Measurements from ENCODE around the gene NAV2. TPM values are rescaled to one million over a fixed set of nuclear protein-coding genes. Genes with fewer than 3 reads are reported as not detected.

Gene NAV2
- polyA plus RNA-seq, 3 donors: not detected

DNA sequence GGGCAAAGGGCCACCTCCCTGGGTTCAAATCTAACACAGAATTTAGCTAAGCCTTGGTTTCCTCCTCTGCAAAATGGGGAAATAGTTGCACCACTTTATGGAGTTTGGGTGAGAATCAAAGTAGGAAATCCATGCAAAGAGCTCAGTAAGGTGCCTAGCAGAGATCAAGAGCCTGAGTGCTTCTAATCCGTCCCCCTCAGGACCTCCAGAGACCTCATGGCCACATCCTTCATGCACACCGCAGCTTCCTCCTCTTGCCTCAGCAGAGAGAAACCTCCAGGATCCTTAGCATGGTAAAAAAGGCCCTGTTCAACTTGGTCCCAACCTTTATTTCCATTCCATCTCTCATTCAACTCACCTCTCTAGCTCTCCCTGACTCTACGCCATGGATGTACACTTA is 37.8 kb upstream of the NAV2 start:
- Histone ChIP-seq H3K9ac (ENCODE audit: insufficient read depth, low read length, poor library complexity, severe bottlenecking) (no peak overlapping the region), H3K27me3 (ENCODE audit: control insufficient read depth in 2 of 2, insufficient read depth in 2 of 2, low read length in 2 of 2) (no peaks in the 10 kb centered on the region), H3K4me1 (ENCODE audit: control insufficient read depth in 1 of 2, insufficient read depth in 2 of 2, low read length in 2 of 2) (no peaks in the 10 kb centered on the region), H2AFZ (ENCODE audit: insufficient read depth, low read depth, low read length, poor library complexity, severe bottlenecking) (no peak overlapping the region), H3K27ac (ENCODE audit: low read depth in 1 of 2, low read length in 2 of 2) (no peak overlapping the region), H4K20me1 (ENCODE audit: insufficient read depth, low read length) (no peaks in the 10 kb centered on the region), H3K36me3 (replicated peaks in 1 of 2; ENCODE audit: control insufficient read depth in 1 of 2, insufficient read depth in 2 of 2, low read length in 2 of 2) (no peaks in the 10 kb centered on the region), H3K79me2 (ENCODE audit: insufficient read depth, low read length) (no peaks in the 10 kb centered on the region), H3K4me2 (replicated peaks; ENCODE audit: extremely low read depth, low read length, poor library complexity, severe bottlenecking) (no peak overlapping the region), H3K9me3 (replicated peaks in 1 of 2; ENCODE audit: control insufficient read depth in 1 of 2, insufficient read depth in 1 of 2, low read length in 2 of 2) (no peaks in the 10 kb centered on the region), H3K4me3 (replicated peaks in 1 of 3; ENCODE audit: low read depth in 2 of 3, low read length in 3 of 3) (no peak overlapping the region)
- 12% methylated on average over 2 of the region's 3 CpGs for WGBS (ENCODE audit: insufficient coverage)
- H3K4me3 Mint-ChIP-seq: no peak overlapping the region
- H3K27ac Mint-ChIP-seq: no peak overlapping the region
- TF ChIP-seq CTCF (IDR thresholded peaks at IDR 0.05): no peak
- H3K27me3 Mint-ChIP-seq (ENCODE audit: low read depth in 3 of 3): peaks cover 3 to 6% (median 3%) of the 10 kb centered on the region in 3 donors
- no peaks in the 10 kb centered on the region for H3K9me3 Mint-ChIP-seq
- DNase-seq: no peak
- H3K4me1 Mint-ChIP-seq: peaks cover 15% of the 10 kb centered on the region
- intact Hi-C loops (cut with micrococcal nuclease): no loop called here
- H3K36me3 Mint-ChIP-seq: no peaks in the 10 kb centered on the region

- H3K4me1 Mint-ChIP-seq: peaks cover 15% of the 10 kb centered on the region
Observed at GRCh38 chr11:19675397-19675796, 37.2 kb upstream of the NAV2 start.

More at GRCh38 chr11:19675397-19675796, 37.2 kb upstream of the NAV2 start:
- DNase-seq: no peak
- Mint-ChIP-seq H3K27me3 (ENCODE audit: low read depth in 3 of 3) (peaks cover 4% of the 10 kb centered on the region in 3 donors), H3K9me3 (no peaks in the 10 kb centered on the region), H3K27ac (peak overlapping the region in 1 of 7 donors; percentile 64), H3K4me3 (no peak overlapping the region), H3K36me3 (no peaks in the 10 kb centered on the region)
- TF ChIP-seq CTCF (IDR thresholded peaks at IDR 0.05): no peak
- Histone ChIP-seq H3K27me3 (ENCODE audit: control insufficient read depth in 2 of 2, insufficient read depth in 2 of 2, low read length in 2 of 2) (no peaks in the 10 kb centered on the region), H3K9ac (ENCODE audit: insufficient read depth, low read length, poor library complexity, severe bottlenecking) (no peak overlapping the region), H3K4me2 (replicated peaks; ENCODE audit: extremely low read depth, low read length, poor library complexity, severe bottlenecking) (no peak overlapping the region), H3K4me3 (replicated peaks in 1 of 3; ENCODE audit: low read depth in 2 of 3, low read length in 3 of 3) (no peak overlapping the region), H4K20me1 (ENCODE audit: insufficient read depth, low read length) (no peaks in the 10 kb centered on the region), H2AFZ (ENCODE audit: insufficient read depth, low read depth, low read length, poor library complexity, severe bottlenecking) (no peak overlapping the region), H3K9me3 (replicated peaks in 1 of 2; ENCODE audit: control insufficient read depth in 1 of 2, insufficient read depth in 1 of 2, low read length in 2 of 2) (no peaks in the 10 kb centered on the region), H3K27ac (ENCODE audit: low read depth in 1 of 2, low read length in 2 of 2) (no peak overlapping the region), H3K4me1 (ENCODE audit: control insufficient read depth in 1 of 2, insufficient read depth in 2 of 2, low read length in 2 of 2) (no peaks in the 10 kb centered on the region), H3K79me2 (ENCODE audit: insufficient read depth, low read length) (no peaks in the 10 kb centered on the region), H3K36me3 (replicated peaks in 1 of 2; ENCODE audit: control insufficient read depth in 1 of 2, insufficient read depth in 2 of 2, low read length in 2 of 2) (no peaks in the 10 kb centered on the region)
- 61% methylated on average over 3 of the region's 5 CpGs for WGBS (ENCODE audit: insufficient coverage)
- intact Hi-C loops (cut with micrococcal nuclease): no loop called here

Data from CD14-positive monocyte (primary cell).